22Rv1 (cell line): ENCODE measurements around the gene FHOD1.
A peak's percentile ranks its signal among the peaks of the same experiment; 100 is the strongest.

ENCODE experiments used
- H3K27ac ChIP-seq: fragments of 450-650 bp; 2 replicates; pipeline ENCODE4 v1.5.1; 2017
- ZFX ChIP-seq: fragments of 450-650 bp; IDR thresholded peaks from 2 replicates; pipeline ENCODE4 v1.6.1; 2017; ENCODE audit warnings: antibody characterized with exemption, borderline replicate concordance
- TF ChIP-seq, protein P1 (sequence below): fragments of 450-650 bp; IDR thresholded peaks from 2 replicates; pipeline ENCODE4 v1.5.1; 2017; ENCODE audit warnings: mild to moderate bottlenecking

The FHOD1 gene

DNA sequence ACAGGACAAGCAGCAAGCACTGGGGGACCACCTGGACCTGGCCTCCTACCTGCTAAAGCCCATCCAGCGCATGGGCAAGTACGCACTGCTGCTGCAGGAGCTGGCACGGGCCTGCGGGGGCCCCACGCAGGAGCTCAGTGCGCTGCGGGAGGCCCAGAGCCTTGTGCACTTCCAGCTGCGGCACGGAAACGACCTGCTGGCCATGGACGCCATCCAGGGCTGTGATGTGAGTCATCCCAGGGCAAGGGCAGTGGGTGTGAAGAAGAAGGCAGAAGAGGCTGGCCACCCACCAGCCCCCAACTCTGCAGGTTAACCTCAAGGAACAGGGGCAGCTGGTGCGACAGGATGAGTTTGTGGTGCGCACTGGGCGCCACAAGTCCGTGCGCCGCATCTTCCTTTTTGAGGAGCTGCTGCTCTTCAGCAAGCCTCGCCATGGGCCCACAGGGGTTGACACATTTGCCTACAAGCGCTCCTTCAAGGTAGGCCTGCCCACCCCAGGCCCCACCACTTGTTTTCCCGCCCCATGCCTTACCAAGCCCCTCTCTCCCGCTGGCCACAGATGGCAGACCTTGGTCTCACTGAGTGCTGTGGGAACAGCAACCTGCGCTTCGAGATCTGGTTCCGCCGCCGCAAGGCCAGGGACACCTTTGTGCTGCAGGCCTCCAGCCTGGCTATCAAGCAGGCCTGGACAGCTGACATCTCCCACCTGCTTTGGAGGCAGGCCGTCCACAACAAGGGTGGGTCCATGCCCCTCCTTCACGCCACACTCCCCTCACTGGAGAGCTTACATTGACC lies 39.4 kb upstream of the FHOD1 start:
- TF ChIP-seq, protein P1, sequence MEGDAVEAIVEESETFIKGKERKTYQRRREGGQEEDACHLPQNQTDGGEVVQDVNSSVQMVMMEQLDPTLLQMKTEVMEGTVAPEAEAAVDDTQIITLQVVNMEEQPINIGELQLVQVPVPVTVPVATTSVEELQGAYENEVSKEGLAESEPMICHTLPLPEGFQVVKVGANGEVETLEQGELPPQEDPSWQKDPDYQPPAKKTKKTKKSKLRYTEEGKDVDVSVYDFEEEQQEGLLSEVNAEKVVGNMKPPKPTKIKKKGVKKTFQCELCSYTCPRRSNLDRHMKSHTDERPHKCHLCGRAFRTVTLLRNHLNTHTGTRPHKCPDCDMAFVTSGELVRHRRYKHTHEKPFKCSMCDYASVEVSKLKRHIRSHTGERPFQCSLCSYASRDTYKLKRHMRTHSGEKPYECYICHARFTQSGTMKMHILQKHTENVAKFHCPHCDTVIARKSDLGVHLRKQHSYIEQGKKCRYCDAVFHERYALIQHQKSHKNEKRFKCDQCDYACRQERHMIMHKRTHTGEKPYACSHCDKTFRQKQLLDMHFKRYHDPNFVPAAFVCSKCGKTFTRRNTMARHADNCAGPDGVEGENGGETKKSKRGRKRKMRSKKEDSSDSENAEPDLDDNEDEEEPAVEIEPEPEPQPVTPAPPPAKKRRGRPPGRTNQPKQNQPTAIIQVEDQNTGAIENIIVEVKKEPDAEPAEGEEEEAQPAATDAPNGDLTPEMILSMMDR = no peak
- no peak for TF ChIP-seq ZFX
- no peak overlapping the region for H3K27ac ChIP-seq

DNA sequence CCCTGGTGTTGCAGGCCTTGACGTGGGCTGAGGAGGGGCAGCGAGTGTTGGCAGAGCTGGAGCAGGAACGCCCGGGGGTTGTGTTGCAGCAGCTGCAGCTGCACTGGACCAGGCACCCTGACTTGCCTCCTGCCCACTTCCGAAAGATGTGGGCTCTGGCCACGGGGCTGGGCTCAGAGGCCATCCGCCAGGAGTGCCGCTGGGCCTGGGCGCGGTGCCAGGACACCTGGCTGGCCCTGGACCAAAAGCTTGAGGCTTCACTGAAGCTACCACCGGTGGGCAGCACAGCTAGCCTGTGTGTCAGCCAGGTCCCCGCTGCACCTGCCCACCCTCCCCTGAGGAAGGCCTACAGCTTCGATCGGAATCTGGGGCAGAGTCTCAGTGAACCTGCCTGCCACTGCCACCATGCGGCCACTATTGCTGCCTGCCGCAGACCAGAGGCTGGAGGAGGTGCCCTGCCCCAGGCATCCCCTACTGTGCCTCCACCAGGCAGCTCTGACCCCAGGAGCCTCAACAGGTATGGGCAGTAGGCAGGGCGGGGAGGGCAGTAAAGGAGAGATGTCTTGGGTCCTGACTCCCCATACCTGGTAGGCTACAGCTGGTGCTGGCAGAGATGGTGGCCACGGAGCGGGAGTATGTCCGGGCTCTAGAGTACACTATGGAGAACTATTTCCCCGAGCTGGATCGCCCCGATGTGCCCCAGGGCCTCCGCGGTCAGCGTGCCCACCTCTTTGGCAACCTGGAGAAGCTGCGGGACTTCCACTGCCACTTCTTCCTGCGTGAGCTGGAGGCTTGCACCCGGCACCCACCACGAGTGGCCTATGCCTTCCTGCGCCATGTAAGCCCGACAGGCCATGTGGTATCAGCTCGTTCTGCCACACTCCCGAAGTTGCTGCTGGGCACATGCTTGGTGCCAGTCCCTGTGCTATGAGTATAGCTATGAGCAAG lies 37.7 kb upstream of the FHOD1 start:
- no peak overlapping the region for H3K27ac ChIP-seq
- TF ChIP-seq ZFX = no peak
- TF ChIP-seq, protein P1 = peak; percentile 73

DNA sequence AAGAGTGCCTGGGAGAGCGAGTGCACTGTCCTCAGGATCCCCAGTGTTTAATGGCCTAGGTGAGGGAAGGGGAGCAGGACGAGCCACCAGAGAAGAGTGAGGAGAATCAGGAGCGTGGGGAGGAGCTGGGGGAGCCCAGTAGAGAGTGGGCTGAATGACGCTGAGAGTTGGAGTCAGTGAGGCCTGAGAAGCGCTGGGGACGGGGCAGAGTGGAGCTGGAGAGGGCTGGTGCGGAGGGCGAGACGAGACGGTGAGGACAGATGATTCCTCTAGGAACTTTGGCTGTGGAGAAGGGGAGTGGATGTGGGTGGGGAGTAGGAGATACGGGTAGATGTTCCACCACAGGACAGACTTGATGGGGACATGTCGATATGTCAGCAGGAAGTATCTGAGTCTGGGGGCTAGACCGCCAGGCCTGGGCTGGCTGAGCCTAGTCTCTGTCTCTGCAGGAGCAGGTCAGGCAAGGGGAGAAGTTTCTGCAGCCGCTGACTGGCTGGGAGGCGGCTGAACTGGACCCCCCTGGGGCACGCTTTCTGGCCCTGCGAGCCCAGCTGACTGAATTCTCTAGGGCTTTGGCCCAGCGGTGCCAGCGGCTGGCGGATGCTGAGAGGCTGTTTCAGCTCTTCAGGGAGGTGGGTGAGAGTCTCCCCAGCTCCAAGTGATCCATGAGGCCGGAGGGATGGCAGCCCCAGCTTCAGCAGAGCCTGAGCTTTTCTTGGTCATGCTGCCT lies 36.7 kb upstream of the FHOD1 start:
- H3K27ac ChIP-seq = no peak overlapping the region
- TF ChIP-seq, protein P1 = no peak
- TF ChIP-seq ZFX = no peak

DNA sequence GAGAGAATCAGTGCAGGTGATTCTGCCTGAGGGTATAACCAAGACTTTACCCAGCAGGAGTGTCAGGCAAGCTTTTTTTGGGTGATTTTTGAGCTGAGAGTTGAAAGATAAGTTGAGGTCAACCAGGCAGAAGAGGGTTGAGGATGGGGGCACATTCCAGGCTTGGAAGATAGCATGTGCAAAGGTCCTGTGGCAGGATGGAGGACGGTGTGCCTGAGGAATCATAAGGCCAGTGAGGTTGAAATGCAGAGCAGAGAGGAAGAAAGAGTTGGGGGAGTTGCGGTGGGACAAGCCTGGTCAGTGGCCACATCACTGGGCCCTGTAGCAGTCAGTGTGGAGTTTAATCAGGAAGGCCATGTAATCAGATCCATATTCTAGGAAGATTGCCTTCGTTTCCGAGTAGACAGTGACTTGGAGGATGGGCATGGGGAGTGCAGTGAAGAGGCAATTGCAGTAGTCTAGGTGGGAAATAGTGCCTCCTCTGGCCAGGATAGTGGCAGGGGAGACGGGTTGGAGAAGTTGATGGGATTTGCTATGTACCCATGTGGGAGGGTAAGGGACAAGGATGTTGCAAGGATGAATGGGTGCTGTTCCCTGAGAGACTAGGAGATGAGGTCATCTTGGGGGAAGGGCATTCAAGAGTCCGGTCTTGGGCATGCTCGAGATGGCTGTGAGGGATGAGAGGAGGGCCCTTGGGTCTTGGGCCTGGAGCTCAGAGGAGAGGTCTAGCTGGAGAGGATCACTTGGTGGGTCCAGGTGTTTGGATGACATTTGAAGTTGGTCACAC lies 36.0 kb upstream of the FHOD1 start:
- TF ChIP-seq, protein P1 = 0 out of 2 replicates have a peak, but pooled peaks have one; percentile 5
- no peak for TF ChIP-seq ZFX

DNA sequence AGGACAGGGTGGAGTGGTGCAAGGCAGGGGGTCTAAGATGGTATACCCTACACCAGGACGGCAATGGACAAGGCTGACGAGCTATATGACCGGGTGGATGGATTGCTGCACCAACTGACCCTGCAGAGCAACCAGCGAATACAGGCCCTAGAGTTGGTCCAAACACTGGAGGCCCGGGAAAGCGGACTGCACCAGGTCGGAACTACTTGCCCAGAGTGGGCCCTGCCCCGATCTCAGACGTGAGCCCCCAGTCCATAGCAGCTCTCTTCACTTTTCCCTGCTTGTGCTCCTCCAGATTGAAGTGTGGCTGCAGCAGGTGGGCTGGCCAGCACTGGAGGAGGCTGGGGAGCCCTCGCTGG lies 35.1 kb upstream of the FHOD1 start:
- TF ChIP-seq ZFX = no peak
- TF ChIP-seq, protein P1 = no peak
- no peak overlapping the region for H3K27ac ChIP-seq

More for the DNA sequence above, 36.0 kb upstream of the FHOD1 start:
- no peak overlapping the region for H3K27ac ChIP-seq

DNA sequence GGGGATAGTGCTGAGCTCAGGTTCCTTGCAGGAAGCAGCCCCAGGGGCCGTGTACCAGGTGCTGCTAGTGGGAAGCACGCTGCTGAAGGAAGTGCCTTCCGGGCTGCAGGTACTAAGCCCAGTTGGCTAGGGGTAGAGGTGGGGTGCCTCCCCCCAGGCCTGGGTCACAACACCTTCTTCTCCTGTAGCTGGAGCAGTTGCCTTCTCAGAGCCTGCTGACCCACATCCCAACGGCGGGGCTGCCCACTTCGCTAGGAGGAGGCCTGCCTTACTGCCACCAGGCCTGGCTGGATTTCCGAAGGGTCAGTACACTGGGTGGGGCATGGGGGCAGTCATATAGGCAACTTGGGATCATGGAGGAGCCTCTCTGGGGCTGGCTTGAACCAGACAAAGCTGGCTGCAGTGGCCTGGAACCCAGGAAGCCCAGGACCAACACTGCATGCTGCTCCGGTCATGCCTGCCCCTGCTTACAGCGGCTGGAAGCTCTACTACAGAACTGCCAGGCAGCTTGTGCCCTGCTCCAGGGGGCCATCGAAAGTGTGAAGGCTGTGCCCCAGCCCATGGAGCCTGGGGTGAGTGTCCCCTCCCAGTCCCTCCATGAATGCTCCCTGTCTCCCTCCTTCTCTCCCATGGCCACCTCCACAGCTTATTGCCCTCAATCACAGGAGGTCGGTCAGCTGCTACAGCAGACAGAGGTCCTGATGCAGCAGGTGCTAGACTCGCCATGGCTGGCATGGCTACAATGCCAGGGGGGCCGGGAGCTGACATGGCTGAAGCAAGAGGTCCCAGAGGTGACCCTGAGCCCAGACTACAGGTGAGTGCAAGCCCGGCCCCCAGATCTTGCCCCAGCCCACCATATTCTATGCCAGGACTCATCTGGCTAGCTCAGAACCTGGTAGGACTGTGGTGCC lies 34.5 kb upstream of the FHOD1 start:
- TF ChIP-seq ZFX = no peak
- TF ChIP-seq, protein P1 = no peak
- no peak overlapping the region for H3K27ac ChIP-seq
